ENCODE data around the gene ATP8A2. TPM values are rescaled to one million over a fixed set of nuclear protein-coding genes. Genes with fewer than 3 reads are reported as not detected.

ATP8A2 gene
- total RNA-seq, 6 experiments from 2014 or later: not detected

- intact Hi-C loops (cut with DNase I): no loop called here
- DNase-seq (no peak), ATAC-seq (no peak)
- no peak overlapping the region for H3K4me3 ChIP-seq
- no peaks in the 10 kb centered on the region for H3K9me3 ChIP-seq
- TF ChIP-seq POLR2A (IDR thresholded peaks at IDR 0.05): no peak
- TF ChIP-seq, protein P1, sequence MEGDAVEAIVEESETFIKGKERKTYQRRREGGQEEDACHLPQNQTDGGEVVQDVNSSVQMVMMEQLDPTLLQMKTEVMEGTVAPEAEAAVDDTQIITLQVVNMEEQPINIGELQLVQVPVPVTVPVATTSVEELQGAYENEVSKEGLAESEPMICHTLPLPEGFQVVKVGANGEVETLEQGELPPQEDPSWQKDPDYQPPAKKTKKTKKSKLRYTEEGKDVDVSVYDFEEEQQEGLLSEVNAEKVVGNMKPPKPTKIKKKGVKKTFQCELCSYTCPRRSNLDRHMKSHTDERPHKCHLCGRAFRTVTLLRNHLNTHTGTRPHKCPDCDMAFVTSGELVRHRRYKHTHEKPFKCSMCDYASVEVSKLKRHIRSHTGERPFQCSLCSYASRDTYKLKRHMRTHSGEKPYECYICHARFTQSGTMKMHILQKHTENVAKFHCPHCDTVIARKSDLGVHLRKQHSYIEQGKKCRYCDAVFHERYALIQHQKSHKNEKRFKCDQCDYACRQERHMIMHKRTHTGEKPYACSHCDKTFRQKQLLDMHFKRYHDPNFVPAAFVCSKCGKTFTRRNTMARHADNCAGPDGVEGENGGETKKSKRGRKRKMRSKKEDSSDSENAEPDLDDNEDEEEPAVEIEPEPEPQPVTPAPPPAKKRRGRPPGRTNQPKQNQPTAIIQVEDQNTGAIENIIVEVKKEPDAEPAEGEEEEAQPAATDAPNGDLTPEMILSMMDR (IDR thresholded peaks at IDR 0.05): no peak
- no peaks in the 10 kb centered on the region for H3K36me3 ChIP-seq
- H3K27ac ChIP-seq: no peak overlapping the region
- H3K4me1 ChIP-seq: no peaks in the 10 kb centered on the region
- WGBS (ENCODE audit: insufficient coverage, low coverage, low lambda C conversion rate, missing lambda C conversion rate): 58% methylated on average over 2 of the region's 2 CpGs
- H3K27me3 ChIP-seq: peaks cover 0 to 3% of the 10 kb centered on the region in 2 donors
Measured at GRCh38 chr13:25432691-25433090, 60.9 kb downstream of the ATP8A2 start.

GRCh38 chr13:25440061-25440460 is 68.3 kb downstream of the ATP8A2 start:
- H3K4me1 ChIP-seq: no peaks in the 10 kb centered on the region
- no peak for TF ChIP-seq POLR2A (IDR thresholded peaks at IDR 0.05)
- TF ChIP-seq, protein P1 (IDR thresholded peaks at IDR 0.05): no peak
- 38% methylated on average over 4 of the region's 4 CpGs for WGBS (ENCODE audit: insufficient coverage, low coverage, low lambda C conversion rate, missing lambda C conversion rate)
- H3K36me3 ChIP-seq: no peaks in the 10 kb centered on the region
- H3K27ac ChIP-seq: no peak overlapping the region
- H3K27me3 ChIP-seq: peaks cover 0 to 5% of the 10 kb centered on the region in 2 donors
- no peaks in the 10 kb centered on the region for H3K9me3 ChIP-seq
- H3K4me3 ChIP-seq: no peak overlapping the region
- ATAC-seq (no peak), DNase-seq (no peak)
- intact Hi-C loops (cut with DNase I): no loop called here

DNA sequence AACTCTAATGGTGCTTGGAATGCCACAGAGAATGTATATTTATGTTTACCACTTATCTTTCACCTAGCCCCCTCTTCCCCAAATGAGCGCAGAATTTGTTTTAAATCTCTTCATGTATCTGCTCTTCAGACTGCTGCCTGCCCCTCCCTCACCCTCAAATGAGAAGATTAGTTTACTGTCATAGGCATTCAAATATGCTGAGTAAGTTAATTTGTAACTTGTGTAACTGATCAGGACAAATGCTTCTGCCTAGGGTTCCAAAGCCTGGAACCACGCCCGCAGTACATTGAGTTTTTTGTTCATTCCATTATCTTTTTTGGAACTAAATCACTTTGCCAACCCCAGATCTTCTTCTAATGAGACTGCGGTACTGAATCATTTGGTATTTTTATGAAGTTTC is 74.5 kb downstream of the ATP8A2 start:
- Histone ChIP-seq H3K36me3 (no peaks in the 10 kb centered on the region), H3K27ac (no peak overlapping the region), H3K4me1 (no peaks in the 10 kb centered on the region), H3K4me3 (no peak overlapping the region), H3K9me3 (no peaks in the 10 kb centered on the region), H3K27me3 (no peaks in the 10 kb centered on the region)
- DNase-seq: no peak
- TF ChIP-seq POLR2A (IDR thresholded peaks at IDR 0.05): no peak
- intact Hi-C loops (cut with DNase I): no loop called here
- WGBS (ENCODE audit: insufficient coverage, low coverage, low lambda C conversion rate, missing lambda C conversion rate): 76% methylated on average over 4 of the region's 4 CpGs
- no peak for ATAC-seq

- Histone ChIP-seq H3K27ac (no peak overlapping the region), H3K4me3 (no peak overlapping the region), H3K27me3 (no peaks in the 10 kb centered on the region), H3K36me3 (no peaks in the 10 kb centered on the region), H3K4me1 (no peaks in the 10 kb centered on the region), H3K9me3 (no peaks in the 10 kb centered on the region)
- WGBS (ENCODE audit: insufficient coverage, low coverage, low lambda C conversion rate, missing lambda C conversion rate): 63% methylated on average over 3 of the region's 3 CpGs
- DNase-seq: no peak
- TF ChIP-seq, protein P1 (IDR thresholded peaks at IDR 0.05): no peak
- TF ChIP-seq POLR2A (IDR thresholded peaks at IDR 0.05): no peak
- ATAC-seq: no peak
- intact Hi-C loops (cut with DNase I): no loop called here
Measured at GRCh38 chr13:25447396-25447795, 75.6 kb downstream of the ATP8A2 start.

DNA sequence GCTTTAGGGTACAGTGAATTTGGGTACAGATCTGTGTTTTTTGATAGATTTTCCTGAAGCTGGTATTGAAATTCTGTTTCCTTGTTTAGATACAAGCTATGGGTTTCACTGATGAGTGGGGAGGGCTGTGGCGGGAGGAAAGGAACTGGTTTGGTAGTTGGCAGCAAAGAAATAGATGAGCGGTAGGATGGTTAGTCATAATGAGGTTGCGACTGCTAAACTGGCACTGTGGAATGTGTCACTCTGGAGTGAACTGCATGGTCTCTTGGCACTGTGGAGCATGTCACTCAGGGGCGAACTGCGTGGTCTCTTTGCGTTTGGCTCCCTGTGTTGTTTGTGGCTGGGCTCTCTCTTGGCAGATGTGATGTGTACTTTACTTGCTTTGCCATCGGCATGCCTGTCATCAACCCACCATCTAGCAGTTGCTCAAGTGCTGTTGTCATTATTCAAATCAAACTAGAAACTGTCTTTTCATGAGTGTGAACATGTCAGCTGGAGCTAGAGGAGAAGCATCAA is 82.1 kb downstream of the ATP8A2 start:
- no peak for ATAC-seq
- intact Hi-C loops (cut with DNase I): no loop called here
- no peak for TF ChIP-seq POLR2A (IDR thresholded peaks at IDR 0.05)
- TF ChIP-seq, protein P1 (IDR thresholded peaks at IDR 0.05): no peak

More for the DNA sequence above, 82.1 kb downstream of the ATP8A2 start:
- Histone ChIP-seq H3K4me3 (no peak overlapping the region), H3K4me1 (no peaks in the 10 kb centered on the region), H3K27ac (no peak overlapping the region), H3K36me3 (no peaks in the 10 kb centered on the region), H3K9me3 (no peaks in the 10 kb centered on the region), H3K27me3 (no peaks in the 10 kb centered on the region)
- no peak for DNase-seq
- WGBS (ENCODE audit: insufficient coverage, low coverage, low lambda C conversion rate, missing lambda C conversion rate): 68% methylated on average over 2 of the region's 7 CpGs

Measured in right lobe of liver (tissue), 6 donors.